Measurements from ENCODE around the gene ADCY6.

GRCh38 chr12:48728807-48729206, 60.1 kb downstream of the ADCY6 start:
- no peak for TF ChIP-seq TCF4 (CRISPR knock-in tag; IDR thresholded peaks at IDR 0.05; ENCODE audit: borderline replicate concordance)
- TF ChIP-seq ZNF70 (CRISPR knock-in tag; IDR thresholded peaks at IDR 0.05), result no peak
- TF ChIP-seq ZFP30 (CRISPR knock-in tag; IDR thresholded peaks at IDR 0.05), result no peak
- no peak for TF ChIP-seq CREB5 (CRISPR knock-in tag; IDR thresholded peaks at IDR 0.05; ENCODE audit: low read depth)
- TF ChIP-seq ZNF565 (CRISPR knock-in tag; conservative IDR thresholded peaks at IDR 0.05; ENCODE audit: low read depth), result no peak
- no peak for TF ChIP-seq GLIS3 (CRISPR knock-in tag; IDR thresholded peaks at IDR 0.05)
- no peak for TF ChIP-seq RARB (CRISPR knock-in tag; IDR thresholded peaks at IDR 0.05)
- TF ChIP-seq ZNF8 (CRISPR knock-in tag; IDR thresholded peaks at IDR 0.05), result no peak
- no peak for TF ChIP-seq TOX (CRISPR knock-in tag; IDR thresholded peaks at IDR 0.05; ENCODE audit: borderline replicate concordance)
- no peak for TF ChIP-seq OSR1 (CRISPR knock-in tag; IDR thresholded peaks at IDR 0.05)
- no peak for TF ChIP-seq ZFP3 (CRISPR knock-in tag; IDR thresholded peaks at IDR 0.05)
- TF ChIP-seq ISL1 (CRISPR knock-in tag; IDR thresholded peaks at IDR 0.05), result no peak
- TF ChIP-seq BACH2 (CRISPR knock-in tag; IDR thresholded peaks at IDR 0.05; ENCODE audit: borderline replicate concordance), result no peak
- no peak for TF ChIP-seq PATZ1 (CRISPR knock-in tag; IDR thresholded peaks at IDR 0.05; ENCODE audit: borderline replicate concordance)

Measured in SK-N-SH treated with all-trans-retinoic acid at 6 μM for 48 hours (cell line).